ENCODE data around the gene SLC15A4.

- TF ChIP-seq CTCF (IDR thresholded peaks at IDR 0.05; ENCODE audit: low read depth, low read length, missing input control) (no peak), MAX (IDR thresholded peaks at IDR 0.05) (no peak), JUND (IDR thresholded peaks at IDR 0.05) (no peak), EGR1 (IDR thresholded peaks at IDR 0.05; ENCODE audit: low read depth in 2 of 2) (no peak), YY1 (IDR thresholded peaks at IDR 0.05) (no peak), ATF3 (IDR thresholded peaks at IDR 0.05) (no peak), TAF1 (conservative IDR thresholded peaks at IDR 0.05) (no peak), NR2F2 (IDR thresholded peaks at IDR 0.05) (no peak), REST (IDR thresholded peaks at IDR 0.05) (no peak), RAD21 (IDR thresholded peaks at IDR 0.05) (peak in 1 of 2 donors; percentile 13), ZBTB33 (IDR thresholded peaks at IDR 0.05) (no peak), GABPA (IDR thresholded peaks at IDR 0.05 in 1 of 2, conservative IDR thresholded peaks at IDR 0.05 in 1 of 2) (no peak), SP1 (IDR thresholded peaks at IDR 0.05) (no peak)
Measured at GRCh38 chr12:128798571-128799341, 25.0 kb downstream of the SLC15A4 start.

Data from liver (tissue), 3 donors.